OCI-LY1 (cell line): Measurements from ENCODE around the gene RAP1GDS1.

ENCODE experiments used
- CTCF ChIP-seq: fragments of 200-600 bp; sonication (generic), shearing (Covaris generic); IDR thresholded peaks from 2 replicates; pipeline ENCODE4 v1.5.1; 2017; ENCODE audit warnings: mild to moderate bottlenecking, antibody characterized with exemption, low read length, moderate library complexity, mixed read lengths
- EZH2 ChIP-seq: fragments of 200-600 bp; sonication (generic), shearing (Covaris generic); IDR thresholded peaks from 2 replicates; pipeline ENCODE4 v1.8.0; 2017; ENCODE audit warnings: borderline replicate concordance, mixed run types, mild to moderate bottlenecking, antibody characterized with exemption, low read length, moderate library complexity, mixed read lengths

GRCh38 chr4:98242063-98242462 is 19.1 kb upstream of the RAP1GDS1 start:
- no peak for TF ChIP-seq CTCF
- no peak for TF ChIP-seq EZH2
